HG02885 (cell line): ENCODE results near the gene AMIGO1.
"Not testable (repeated sequence)": the region's sequence is repeated elsewhere in the genome, so short reads cannot be mapped to it uniquely, and the experiment has no call there.

Experiments
- ATAC-seq: cut with Tn5 transposase; IDR thresholded peaks from one replicate; pipeline ENCODE4 v1.9.1; 2021; ENCODE audit warnings: mild to moderate bottlenecking; ENCODE audit not compliant: unreplicated experiment, poor library complexity

Gene AMIGO1

DNA sequence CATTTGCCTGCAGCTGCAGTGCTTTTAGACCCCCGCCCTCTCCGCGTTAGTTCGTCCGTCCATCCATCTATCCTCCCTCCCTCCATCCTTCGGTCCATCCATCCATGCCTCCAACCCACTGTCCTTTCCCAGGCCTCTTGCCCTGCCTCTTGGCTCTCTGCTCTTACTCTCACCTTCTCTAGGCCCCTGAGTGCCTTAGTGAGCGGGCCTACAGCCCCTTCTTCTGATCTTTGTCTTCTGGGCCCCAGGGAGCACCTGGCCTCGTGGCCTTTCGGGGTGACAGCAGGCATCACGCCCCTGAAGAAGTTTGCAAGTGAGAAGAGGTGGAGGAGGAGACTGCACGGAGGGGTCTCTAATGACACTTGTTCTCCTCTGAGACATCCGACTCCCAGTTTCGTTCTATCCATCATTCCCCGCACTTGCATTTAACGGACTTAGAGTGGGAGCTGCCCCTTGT is 25.0 kb downstream of the AMIGO1 start:
- ATAC-seq, result no peak

GRCh38 chr1:109483672-109484518 is 25.6 kb downstream of the AMIGO1 start, which contains the start of gene ATXN7L2:
Gene ATXN7L2, plus strand, starts transcription at chr1:109483905. Its CDS starts 49 bp downstream, at chr1:109483954.
- ATAC-seq, result peak; percentile 82

GRCh38 chr1:109482791-109483671 is 26.5 kb downstream of the AMIGO1 start:
- ATAC-seq, result peak; percentile 21

DNA sequence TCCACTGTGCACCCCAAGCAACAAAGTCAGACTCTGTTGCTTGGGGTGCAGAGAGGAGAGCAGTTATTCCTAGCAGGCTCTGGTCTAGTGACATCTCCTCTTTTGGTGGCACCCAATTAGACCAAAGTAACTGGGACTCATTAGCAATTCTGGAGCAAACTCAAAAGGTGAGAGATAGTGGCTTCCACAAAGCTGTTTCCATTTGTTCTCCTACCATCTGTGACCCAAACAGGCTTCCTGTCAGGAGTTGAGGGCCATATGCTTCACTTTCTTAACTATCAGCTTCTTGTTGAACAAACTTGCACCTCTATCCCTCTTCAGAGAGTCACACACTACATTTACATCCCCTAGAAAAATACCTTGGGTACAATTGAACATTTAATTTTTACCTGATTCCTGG is 27.3 kb downstream of the AMIGO1 start:
- ATAC-seq, result no peak

DNA sequence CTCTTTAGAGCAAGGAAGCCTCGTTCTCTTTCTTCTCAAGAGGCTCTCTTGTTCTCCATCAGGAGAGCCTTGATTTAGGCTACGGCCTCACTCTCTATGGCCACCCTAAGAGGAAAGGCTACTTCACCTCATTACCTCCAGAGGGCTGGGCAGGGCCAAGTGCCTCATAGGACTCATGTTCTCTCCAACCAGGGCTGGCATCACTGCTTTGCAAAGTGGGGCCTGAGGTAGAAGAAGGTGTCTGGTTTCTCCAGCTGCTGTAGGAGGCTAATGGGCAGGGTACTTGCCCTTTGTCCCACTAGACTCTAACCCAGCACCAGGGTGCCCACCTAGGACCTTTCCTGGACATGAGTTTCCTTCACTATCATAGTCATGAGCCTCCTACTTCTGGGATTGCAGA is 27.9 kb downstream of the AMIGO1 start:
- no peak for ATAC-seq

- ATAC-seq, result no peak
Measured at GRCh38 chr1:109479901-109480300, 29.6 kb downstream of the AMIGO1 start.

GRCh38 chr1:109479311-109479710 is 30.2 kb downstream of the AMIGO1 start:
- no peak for ATAC-seq

DNA sequence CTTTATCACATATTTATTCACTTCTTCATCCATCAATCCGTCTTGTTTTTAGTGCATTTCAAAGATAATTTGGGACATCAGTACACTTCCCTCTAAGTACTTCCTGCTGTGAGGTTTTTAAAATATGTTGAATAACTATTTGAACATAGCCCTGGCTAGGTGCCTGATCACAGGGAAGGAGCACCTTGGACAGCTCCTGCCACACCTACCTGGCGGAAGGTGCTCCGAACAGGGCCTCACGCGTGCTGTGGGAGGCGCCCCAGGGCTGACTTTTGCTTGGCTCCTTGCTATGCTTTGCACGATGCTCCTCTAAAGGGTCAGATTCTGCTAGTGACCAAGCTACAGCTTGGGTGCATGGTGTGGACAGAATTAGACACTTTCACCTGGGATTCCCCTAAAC is 30.7 kb downstream of the AMIGO1 start:
- ATAC-seq, result no peak

DNA sequence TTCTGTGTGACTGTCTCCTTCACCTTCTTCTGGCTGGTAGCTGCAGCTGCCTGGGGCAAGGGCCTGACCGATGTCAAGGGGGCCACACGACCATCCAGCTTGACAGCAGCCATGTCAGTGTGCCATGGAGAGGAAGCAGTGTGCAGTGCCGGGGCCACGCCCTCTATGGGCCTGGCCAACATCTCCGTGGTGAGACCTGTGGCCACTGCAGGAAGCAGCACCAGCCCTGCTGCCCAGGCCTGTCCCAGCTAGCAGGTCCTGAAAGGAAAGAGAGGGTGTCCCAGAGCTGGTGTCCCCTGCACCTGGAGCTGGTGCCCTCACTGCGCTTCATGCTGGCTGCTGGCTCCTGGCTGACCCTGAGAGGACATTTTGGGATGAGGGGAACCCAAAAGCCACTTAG is 31.7 kb downstream of the AMIGO1 start:
- ATAC-seq, result no peak

DNA sequence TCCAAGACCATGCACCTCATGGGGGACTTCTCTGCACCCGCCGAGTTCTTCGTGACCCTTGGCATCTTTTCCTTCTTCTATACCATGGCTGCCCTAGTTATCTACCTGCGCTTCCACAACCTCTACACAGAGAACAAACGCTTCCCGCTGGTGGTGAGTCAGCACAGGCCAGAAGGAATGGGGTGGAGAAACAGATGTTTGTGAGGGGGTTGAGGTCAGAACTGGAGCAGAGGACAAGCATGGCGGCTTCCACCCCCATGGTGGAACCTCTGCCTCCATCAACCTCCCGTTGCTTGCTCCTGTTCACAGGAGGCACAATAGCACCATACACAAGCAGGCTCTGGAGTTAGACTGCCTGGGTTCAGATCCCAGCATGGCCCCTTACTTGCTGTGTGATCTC is 32.7 kb downstream of the AMIGO1 start:
- ATAC-seq, result no peak

DNA sequence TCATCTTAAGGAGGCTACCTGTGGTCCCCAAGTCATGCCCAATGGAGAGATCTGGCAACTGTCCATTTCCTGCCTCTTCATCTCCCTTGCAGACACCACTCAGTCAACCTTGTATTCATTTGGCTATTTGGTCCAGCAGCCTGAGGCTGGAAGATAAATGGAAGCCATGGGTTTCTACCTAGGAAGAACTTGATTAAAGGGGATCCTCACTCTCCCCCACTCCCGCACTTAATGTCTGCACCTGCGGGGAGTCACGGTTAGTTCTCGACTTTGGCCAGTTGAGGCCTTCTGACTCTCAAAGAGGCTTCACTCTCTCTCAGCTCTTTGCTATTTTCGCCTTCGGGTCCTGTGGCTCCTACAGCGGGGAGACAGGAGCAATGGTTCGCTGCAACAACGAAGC is 34.3 kb downstream of the AMIGO1 start:
- ATAC-seq, result no peak

DNA sequence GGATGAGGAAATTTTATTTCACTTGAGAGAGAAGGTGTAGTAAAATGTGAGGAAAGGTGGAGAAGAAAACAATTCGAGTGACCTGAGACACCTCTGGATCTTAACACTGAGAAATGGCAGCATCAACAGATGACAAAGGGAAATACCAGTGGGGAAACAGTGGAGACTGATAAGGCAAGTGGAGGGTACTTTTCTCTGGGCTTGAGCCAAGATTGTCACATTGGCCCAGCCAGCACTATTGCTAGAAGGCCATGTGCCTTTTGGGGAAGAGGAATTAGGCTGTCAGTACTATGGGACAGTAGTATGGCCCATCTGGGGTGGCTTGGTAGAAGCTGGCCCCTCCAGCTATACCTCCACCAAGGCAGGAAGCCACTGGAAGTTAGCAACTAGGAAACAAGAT is 34.8 kb downstream of the AMIGO1 start:
- no peak for ATAC-seq

- ATAC-seq, result not testable (repeated sequence)
Measured at GRCh38 chr1:109473284-109474057, 36.1 kb downstream of the AMIGO1 start.

DNA sequence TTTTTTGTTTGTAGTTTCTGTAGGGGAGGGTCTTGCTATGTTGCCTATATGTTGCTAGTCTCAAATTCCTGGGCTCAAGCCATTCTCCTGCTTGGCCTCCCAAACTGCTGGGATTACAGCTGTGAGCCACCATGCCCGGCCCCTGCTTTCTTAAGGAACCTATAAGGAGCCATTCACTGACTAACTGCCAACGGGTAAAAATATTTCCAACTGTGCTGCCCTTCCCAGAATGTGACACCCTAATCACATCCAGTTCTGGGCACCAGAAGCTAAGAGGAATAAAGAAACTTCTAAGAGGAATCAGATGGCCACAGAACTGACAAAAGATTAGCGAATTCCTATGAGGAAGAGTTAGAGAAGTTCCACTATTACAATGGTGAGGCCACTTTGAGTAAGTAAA is 36.7 kb downstream of the AMIGO1 start:
- ATAC-seq, result no peak

- no peak for ATAC-seq
Measured at GRCh38 chr1:109470245-109470644, 39.3 kb downstream of the AMIGO1 start.

- ATAC-seq, result no peak
Measured at GRCh38 chr1:109468903-109469302, 40.6 kb downstream of the AMIGO1 start.

DNA sequence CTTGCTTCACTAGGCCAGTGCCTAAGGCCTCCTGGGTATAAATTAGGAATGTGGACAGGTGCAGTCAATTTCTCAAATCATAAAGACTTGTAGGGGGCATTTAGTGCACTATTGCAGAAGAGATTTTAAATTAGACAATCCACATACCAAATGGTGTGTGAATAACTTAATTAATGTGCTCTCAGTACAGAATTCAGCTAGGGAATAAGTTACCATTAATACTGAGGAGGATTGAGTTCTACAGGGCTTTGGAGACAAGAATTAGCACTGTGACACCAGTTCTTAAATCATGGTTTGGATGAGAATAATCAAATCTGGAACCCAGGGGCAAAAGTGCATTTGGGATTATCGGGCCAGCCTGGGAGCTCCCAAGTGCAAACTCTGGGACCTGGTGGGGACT is 41.5 kb downstream of the AMIGO1 start:
- ATAC-seq, result no peak

DNA sequence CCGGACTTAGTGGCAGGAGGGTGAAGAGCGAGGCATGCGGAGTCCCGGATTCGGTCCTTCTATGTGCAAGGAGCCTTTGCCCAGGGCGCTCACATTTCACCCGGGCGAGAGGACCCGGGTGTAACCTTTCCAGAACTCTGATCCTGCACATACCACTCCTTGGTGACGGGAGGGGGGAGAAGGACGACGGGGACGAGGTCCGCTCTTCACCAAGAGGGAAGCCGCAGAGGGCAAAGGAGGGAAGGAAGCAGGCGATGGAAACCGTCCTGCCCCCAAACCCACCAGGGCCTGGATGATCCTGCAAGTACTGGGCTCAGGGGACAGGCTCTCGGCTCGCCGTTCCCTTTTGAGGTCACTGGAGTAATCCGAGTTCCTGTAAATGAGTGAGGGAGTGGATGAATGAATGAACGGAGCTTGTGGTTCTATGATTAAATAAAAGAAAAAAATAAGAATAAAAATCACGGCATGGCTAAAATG is 42.2 kb downstream of the AMIGO1 start:
- ATAC-seq, result no peak

GRCh38 chr1:109466452-109467300 is 42.9 kb downstream of the AMIGO1 start, which contains the start of gene SYPL2:
Gene SYPL2, plus strand, starts transcription at chr1:109466546. Its CDS starts 298 bp downstream, at chr1:109466844.
- no peak for ATAC-seq
